Measurements from ENCODE around the gene AQP11. TPM values are rescaled to one million over a fixed set of nuclear protein-coding genes. Genes with fewer than 3 reads are reported as not detected.

The AQP11 gene
- total RNA-seq, 4 donors from 2014 or later = 1.1 to 5.6 (median 3.1) TPM

DNA sequence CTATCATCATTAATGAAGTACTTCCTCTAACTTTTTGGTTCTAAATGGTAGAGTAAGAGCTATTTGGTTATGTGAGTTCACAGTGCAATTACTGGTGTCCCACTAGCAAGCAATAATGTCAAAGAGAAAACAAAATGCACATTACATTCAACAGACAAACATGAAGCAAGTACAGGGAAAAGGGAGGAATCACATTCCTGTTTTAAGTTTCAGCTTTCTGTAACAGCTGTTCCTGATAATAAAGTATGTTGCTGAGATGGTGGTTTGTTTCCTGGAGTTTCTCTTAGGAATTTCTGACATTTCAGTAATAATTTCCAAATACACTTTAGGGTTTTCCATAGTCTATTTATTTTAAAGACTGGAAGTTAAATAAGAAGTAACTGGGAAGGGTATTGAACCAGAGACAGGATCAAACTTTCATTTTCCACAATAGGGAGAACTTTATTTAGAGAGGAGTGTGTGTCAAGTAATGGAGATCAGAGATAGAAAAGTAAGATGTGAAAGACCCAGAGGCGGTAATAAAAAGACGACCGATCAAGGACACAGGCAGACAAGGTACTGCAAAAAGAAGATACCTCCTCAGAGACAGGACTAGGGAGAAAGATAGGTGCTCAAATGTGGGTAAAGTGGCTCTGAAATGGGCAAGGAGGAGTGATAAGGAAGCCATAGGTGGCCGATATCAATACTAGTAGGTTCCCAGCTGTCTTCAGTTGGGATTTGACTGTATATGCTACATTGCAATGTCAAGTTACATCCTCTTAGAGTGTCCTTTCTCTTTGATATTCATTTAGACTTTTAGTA is 68.7 kb downstream of the AQP11 start:
- 90 to 92% methylated on average over 4 of the region's 4 CpGs for WGBS, 2 donors
- TF ChIP-seq, protein P1, sequence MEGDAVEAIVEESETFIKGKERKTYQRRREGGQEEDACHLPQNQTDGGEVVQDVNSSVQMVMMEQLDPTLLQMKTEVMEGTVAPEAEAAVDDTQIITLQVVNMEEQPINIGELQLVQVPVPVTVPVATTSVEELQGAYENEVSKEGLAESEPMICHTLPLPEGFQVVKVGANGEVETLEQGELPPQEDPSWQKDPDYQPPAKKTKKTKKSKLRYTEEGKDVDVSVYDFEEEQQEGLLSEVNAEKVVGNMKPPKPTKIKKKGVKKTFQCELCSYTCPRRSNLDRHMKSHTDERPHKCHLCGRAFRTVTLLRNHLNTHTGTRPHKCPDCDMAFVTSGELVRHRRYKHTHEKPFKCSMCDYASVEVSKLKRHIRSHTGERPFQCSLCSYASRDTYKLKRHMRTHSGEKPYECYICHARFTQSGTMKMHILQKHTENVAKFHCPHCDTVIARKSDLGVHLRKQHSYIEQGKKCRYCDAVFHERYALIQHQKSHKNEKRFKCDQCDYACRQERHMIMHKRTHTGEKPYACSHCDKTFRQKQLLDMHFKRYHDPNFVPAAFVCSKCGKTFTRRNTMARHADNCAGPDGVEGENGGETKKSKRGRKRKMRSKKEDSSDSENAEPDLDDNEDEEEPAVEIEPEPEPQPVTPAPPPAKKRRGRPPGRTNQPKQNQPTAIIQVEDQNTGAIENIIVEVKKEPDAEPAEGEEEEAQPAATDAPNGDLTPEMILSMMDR (IDR thresholded peaks at IDR 0.05) = no peak
- TF ChIP-seq POLR2A (IDR thresholded peaks at IDR 0.05) = no peak
- H3K4me3 ChIP-seq (replicated peaks in 1 of 3) = no peak overlapping the region

More for the DNA sequence above, 68.7 kb downstream of the AQP11 start:
- no peaks in the 10 kb centered on the region for H3K27me3 ChIP-seq
- intact Hi-C loops (cut with DNase I) = no loop called here
- H3K27ac ChIP-seq = no peak overlapping the region
- peaks cover 5 to 7% of the 10 kb centered on the region in 2 donors for H3K4me1 ChIP-seq
- no peaks in the 10 kb centered on the region for H3K9me3 ChIP-seq
- no peak for DNase-seq
- no peaks in the 10 kb centered on the region for H3K36me3 ChIP-seq

Small RNA genes lying within 50 kb of the gene (small RNA-seq; reads per million reads assigned to genes)
- not detected for gene RNU7-59P

Other genes with a start within 250 kb of the AQP11 start
- gene PAK1, start 115.9 kb upstream of the AQP11 start, total RNA-seq = 100 to 1,000 TPM in 1 of 4 donors, 10 to 100 TPM in 3; 47.0 to 110 (median 84.0) TPM
- gene CLNS1A, start 47.8 kb downstream of the AQP11 start, total RNA-seq = 100 to 1,000 TPM in 1 of 4 donors, 10 to 100 TPM in 3; 78.9 to 118 (median 90.7) TPM
- 10 to 100 TPM; 55.0 to 88.8 (median 65.8) TPM for gene RSF1, start 230.8 kb downstream of the AQP11 start, total RNA-seq
- gene AAMDC, start 231.2 kb downstream of the AQP11 start, total RNA-seq = 10 to 100 TPM; 33.6 to 60.5 (median 39.0) TPM